GM03348 (cell line): ENCODE measurements around the gene PRPF18.

Source experiments
- DNase-seq: peaks from one replicate; pipeline ENCODE4 v3.0.0; 2012; ENCODE audit warnings: low spot score

PRPF18 gene

GRCh38 chr10:13669182-13669855 lies 82.6 kb downstream of the PRPF18 start:
- no peak for DNase-seq

- DNase-seq, result no peak
These were observed 83.1 kb downstream of the PRPF18 start for GRCh38 chr10:13669901-13670300.

- no peak for DNase-seq
These were observed 83.5 kb downstream of the PRPF18 start for GRCh38 chr10:13670311-13670710.

- DNase-seq, result no peak
These were observed 85.1 kb downstream of the PRPF18 start for GRCh38 chr10:13671904-13672303.

GRCh38 chr10:13672548-13672947 lies 85.8 kb downstream of the PRPF18 start:
- DNase-seq, result no peak

GRCh38 chr10:13673156-13673555 lies 86.4 kb downstream of the PRPF18 start:
- DNase-seq, result no peak

GRCh38 chr10:13674645-13675588 lies 88.2 kb downstream of the PRPF18 start:
- DNase-seq, result no peak

- DNase-seq, result no peak
These were observed 91.5 kb downstream of the PRPF18 start for GRCh38 chr10:13678101-13678843.
